GM19468 (cell line): ENCODE measurements around the gene LIMS1.
A peak's percentile ranks its signal among the peaks of the same experiment; 100 is the strongest.
"Not testable (repeated sequence)": the region's sequence is repeated elsewhere in the genome, so short reads cannot be mapped to it uniquely, and the experiment has no call there.

Source experiments
- ATAC-seq: cut with Tn5 transposase; IDR thresholded peaks from one replicate; pipeline ENCODE4 v1.9.1; 2021; ENCODE audit warnings: mild to moderate bottlenecking, moderate library complexity, moderate number of reproducible peaks; ENCODE audit not compliant: unreplicated experiment; ENCODE audit errors: extremely low read depth

LIMS1 gene

GRCh38 chr2:108628936-108629335, 94.7 kb downstream of the LIMS1 start:
- no peak for ATAC-seq

DNA sequence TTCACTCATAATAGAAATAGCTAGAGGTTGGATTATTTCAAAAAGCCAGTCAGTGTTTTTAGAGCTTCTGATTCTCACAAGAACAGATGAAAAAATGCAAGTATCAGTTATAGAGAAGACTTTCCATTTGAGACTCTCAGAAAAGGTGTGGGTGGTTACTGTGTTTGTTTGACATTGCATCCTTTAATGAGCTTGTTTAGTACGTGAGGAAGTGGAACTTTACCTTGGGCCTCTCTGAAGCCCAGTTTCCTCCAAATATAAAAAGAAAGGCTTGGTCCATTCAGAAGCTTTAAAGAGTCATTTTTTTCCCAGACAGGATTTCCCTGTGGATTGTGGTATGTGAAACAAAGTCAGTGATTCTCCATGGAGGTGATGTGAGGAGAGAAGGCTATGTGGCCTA, 95.1 kb downstream of the LIMS1 start:
- ATAC-seq = peak; percentile 40

- ATAC-seq = no peak
Observed at GRCh38 chr2:108630567-108631405, 96.5 kb downstream of the LIMS1 start.

- ATAC-seq = no peak
Observed at GRCh38 chr2:108632332-108633160, 98.3 kb downstream of the LIMS1 start.

DNA sequence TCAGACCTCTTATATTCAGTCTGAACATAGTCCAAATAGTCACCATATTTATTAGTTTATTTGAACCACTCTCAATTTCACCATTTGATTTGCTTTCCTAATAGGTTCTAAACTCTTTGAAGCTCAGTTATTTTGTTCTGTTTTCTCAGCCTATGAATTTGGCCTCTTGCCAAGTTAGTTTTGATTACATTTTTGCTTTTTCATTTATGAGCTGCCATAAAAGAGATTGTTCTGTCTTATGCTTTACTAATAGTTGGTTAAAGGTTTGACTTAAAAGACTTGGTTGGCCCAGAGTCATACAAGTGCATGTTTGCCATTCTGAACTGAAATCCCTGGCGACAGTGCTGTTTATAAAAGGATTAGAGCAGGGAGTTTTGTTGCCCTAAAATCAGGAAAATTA, 99.1 kb downstream of the LIMS1 start:
- no peak for ATAC-seq

DNA sequence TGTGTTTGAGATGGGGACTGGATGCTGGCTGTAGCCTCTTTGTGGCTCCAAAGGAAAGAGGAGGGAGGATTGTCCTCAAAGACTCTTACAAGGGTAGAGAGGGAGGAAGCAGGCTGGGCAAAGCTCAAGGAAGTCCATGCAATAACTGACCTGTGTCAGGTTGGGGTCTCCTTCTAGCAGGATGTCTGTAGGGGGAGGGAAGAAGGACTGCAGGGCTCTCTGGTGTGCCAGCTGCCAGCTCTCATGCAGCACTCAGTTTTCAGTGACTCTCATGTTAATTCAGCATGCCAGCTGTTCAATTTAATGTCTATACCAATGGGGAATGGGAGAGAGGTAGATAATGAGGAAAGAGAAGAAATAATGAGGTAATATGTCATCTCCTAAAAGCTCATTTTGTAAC, 99.7 kb downstream of the LIMS1 start:
- no peak for ATAC-seq

GRCh38 chr2:108634576-108635160, 100.4 kb downstream of the LIMS1 start:
- ATAC-seq = no peak

- ATAC-seq = no peak
Observed at GRCh38 chr2:108635630-108636354, 101.5 kb downstream of the LIMS1 start.

DNA sequence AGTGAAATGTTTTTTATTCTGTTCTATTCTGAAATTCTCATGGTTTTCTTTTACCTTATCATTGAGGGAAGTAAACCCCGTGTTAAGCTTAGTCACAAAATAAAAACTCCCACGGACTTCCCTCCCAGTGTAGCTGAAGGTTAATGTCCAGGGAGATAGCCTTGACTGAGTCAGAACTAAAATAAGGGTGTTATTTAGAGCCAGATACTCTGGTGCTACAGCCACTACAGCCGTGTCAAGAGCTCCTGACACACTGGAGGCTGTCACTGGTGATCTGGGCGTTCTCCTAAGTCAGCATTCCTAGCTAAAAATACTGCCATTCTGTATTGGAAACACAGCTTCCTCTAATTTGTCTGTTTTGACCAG, 103.0 kb downstream of the LIMS1 start:
- no peak for ATAC-seq

DNA sequence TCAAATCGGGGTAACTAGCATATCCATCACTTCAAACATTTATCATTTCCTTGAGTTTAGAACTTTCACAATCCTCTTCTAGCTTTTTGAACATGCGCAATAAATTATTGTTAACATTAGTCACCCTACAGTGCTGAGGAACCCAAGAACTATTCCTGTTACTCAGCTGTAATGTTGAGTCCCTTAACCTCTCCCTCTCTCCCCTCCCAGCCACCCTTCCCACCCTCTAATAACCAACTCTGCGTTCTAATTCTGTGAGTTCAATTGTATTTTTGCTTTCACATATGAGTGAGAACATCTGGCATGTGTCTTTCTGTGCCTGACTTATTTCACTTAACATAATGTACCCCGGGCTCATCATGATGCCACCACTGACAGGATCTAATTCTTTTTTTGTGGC, 106.5 kb downstream of the LIMS1 start:
- ATAC-seq = no peak

- ATAC-seq = no peak
Observed at GRCh38 chr2:108641756-108642155, 107.5 kb downstream of the LIMS1 start.

DNA sequence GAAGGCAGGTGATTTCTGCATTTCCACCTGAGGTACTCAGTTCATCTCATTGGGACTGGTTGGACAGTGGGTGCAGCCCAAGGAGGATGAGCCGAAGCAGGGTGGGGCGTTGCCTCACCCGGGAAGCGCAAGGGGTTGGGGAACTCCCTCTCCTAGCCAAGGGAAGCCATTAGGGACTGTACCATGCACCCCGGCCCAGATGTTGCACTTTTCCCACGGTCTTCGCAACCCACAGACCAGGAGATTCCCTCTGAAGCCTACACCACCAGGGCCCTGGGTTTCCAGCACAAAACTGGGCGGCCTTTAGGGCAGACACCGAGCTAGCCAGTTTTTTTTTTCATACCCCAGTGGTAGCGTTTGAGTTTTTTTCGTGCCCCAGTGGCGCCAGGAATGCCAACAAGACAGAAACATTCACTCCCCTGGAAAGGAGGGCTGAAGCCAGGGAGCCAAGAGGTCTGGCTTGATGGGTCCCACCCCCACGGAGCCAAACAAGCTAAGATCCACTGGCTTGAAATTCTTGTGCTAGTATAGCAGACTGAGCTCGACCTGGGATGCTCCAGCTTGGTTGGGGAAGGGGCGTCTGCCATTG, 109.1 kb downstream of the LIMS1 start:
- ATAC-seq = no peak

GRCh38 chr2:108643862-108644261, 109.6 kb downstream of the LIMS1 start:
- not testable (repeated sequence) for ATAC-seq

GRCh38 chr2:108644446-108644845, 110.2 kb downstream of the LIMS1 start:
- not testable (repeated sequence) for ATAC-seq

DNA sequence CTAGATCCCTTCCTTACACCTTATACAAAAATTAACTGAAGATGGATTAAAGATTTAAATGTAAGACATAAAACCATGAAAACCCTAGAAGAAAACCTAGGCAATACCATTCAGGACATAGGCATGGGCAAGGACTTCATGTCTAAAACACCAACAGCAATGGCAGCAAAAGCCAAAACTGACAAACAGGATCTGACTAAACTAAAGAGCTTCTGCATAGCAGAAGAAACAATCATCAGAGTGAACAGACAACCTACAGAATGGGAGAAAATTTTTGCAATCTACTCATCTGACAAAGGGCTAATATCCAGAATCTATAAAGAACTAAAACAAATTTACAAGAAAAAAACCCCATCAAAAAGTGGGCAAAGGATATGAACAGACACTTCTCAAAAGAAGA, 114.5 kb downstream of the LIMS1 start:
- ATAC-seq = not testable (repeated sequence)

DNA sequence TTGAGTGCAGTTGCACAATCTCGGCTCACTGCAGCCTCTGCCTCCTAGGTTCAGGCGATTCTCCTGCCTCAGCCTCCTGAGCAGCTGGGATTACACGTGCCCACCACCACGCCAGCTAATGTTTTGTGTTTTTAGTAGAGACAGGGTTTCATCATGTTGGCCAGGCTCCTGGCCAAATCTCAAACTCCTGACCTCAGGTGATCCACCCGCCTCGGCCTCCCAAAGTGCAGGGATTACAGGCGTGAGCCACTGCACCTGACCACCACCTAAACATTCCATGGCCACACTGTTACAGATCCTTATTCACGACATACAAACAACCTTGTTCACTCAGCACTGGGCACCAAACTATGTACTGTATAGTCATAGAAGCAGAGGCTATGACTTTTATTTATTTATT, 116.2 kb downstream of the LIMS1 start:
- ATAC-seq = not testable (repeated sequence)

- not testable (repeated sequence) for ATAC-seq
Observed at GRCh38 chr2:108651468-108651867, 117.2 kb downstream of the LIMS1 start.

DNA sequence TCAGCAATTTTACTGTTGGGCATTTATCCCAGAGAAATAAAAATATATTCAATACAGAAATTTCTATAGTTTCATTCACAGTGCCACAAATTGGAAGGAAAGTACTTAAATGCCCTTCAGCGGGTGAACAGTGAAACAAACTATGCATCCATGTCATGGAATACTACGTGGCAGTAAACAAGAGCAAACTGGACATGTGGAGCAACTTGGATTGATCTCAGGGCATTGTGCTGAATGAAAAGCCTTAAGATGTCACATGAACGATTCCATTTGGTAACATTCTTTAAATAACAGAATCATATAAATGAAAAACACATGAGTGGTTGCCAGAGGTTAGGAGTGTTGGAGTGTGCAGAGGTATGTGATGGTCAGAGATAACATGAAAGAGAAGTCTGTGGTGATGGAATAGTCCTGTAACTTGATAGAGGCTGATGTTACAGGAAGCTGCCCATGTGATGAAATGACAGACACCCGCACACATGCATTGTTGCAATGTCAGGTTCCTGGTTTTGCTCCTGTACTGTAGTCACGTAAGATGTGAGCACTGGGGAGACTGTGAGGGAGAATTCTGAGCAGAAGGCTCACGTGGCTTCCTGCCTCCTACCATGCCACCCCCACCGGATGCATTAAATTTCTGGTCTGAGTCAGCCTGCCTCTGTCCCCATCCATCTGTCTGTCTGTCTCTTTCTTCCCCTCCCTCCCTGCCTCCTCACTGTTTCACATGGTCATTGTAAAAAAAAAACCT, 118.1 kb downstream of the LIMS1 start:
- ATAC-seq = peak; percentile 81

DNA sequence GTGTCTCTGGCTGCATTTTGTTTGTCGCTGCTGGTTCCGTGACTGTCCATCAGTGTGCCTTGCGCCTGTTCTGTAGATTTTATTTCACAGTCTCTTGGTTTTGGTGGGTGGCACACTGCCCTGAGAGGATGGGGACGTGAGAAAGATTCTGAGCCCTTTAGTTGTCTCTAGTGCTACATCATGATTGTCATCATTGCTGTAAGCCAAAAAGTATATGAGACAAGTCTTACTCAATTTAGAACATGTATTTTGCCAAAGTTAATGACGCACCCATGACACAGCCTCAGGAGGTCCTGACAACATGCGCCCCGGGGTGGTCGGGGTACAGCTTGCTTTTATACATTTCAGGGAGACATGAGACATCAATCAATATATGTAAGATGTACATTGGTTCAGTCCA, 119.2 kb downstream of the LIMS1 start:
- not testable (repeated sequence) for ATAC-seq
